ENCODE data around the gene TJP2. TPM values are rescaled to one million over a fixed set of nuclear protein-coding genes. Genes with fewer than 3 reads are reported as not detected.

The TJP2 gene
- total and polyA plus RNA-seq, 10 of the 15 experiments (the other 5 are each of a cell fraction or from before 2014, with no cell fraction given): 6.4 to 59.9 (median 29.7) TPM

DNA sequence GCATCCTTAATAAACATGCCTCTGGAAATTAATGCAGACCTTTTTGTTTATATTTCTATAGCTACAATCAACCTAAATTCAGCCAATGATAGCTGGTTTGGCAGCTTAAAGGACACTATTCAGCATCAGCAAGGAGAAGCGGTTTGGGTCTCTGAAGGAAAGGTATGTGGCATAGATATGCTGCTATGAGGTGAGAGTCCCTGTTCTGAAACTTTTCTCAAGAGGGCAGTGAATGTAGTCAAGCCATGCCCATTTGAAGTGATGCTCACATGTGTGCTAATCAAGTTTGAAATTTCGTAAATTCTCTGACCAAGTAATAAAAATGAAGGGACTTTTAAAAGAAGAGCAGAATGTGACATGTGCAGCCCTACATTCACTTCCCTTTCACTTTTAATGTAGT is 72.6 kb downstream of the TJP2 start:
- Histone ChIP-seq H3K9ac (ENCODE audit: control insufficient read depth, insufficient read depth, low read length) (no peak overlapping the region), H3K9me3 (replicated peaks; ENCODE audit: control insufficient read depth, insufficient read depth, low read length) (no peaks in the 10 kb centered on the region), H3K4me1 (ENCODE audit: control insufficient read depth, insufficient read depth, low read length) (no peaks in the 10 kb centered on the region), H3K36me3 (ENCODE audit: control insufficient read depth in 2 of 2, insufficient read depth in 2 of 2, low read length in 1 of 2) (peaks cover 9 to 11% of the 10 kb centered on the region in 2 experiments), H2AFZ (ENCODE audit: control insufficient read depth, low read depth, low read length) (no peak overlapping the region), H3K27me3 (replicated peaks in 1 of 2; ENCODE audit: control insufficient read depth in 2 of 2, insufficient read depth in 2 of 2, low read length in 1 of 2) (no peaks in the 10 kb centered on the region), H3K4me3 (no peak overlapping the region), H3K27ac (ENCODE audit: control insufficient read depth, insufficient read depth) (no peak overlapping the region), H3K79me2 (ENCODE audit: control insufficient read depth, insufficient read depth, low read length) (no peaks in the 10 kb centered on the region), H3K4me2 (ENCODE audit: control insufficient read depth, insufficient read depth) (no peak overlapping the region), H4K20me1 (ENCODE audit: control insufficient read depth, insufficient read depth) (no peaks in the 10 kb centered on the region)
- CTCF ChIA-PET: interaction anchor here (0.8 kb wide), 1 partner anchor 53 kb away, joined by 4 read pairs; no protein-coding TSS in a partner anchor
- RAD21 ChIA-PET (ENCODE audit: unreplicated experiment): interaction anchor here (1.2 kb wide), 2 partner anchors 71 to 193 kb away, joined by 3 read pairs; no protein-coding TSS in a partner anchor
- BruUV-seq (replicated peaks): no TSS peak
- ATAC-seq (no peak), DNase-seq (ENCODE audit: low read depth, low spot score) (no peak), FAIRE-seq (no peak)
- SMC1A ChIA-PET (ENCODE audit: uncharacterized antibody, unreplicated experiment): no interaction called here
- 96% methylated on average over 2 of the region's 2 CpGs for WGBS (ENCODE audit: insufficient coverage, insufficient replicate concordance, low lambda C conversion rate, missing lambda C conversion rate)
- POLR2A ChIA-PET: no interaction called here
- in situ Hi-C loops (cut with MboI): no loop called here
- intact Hi-C loops (cut with micrococcal nuclease; ENCODE audit: unreplicated experiment): no loop called here
- TF ChIP-seq SMAD5 (IDR thresholded peaks at IDR 0.05; ENCODE audit: low read depth) (no peak), GATAD2B (conservative IDR thresholded peaks at IDR 0.05; ENCODE audit: low read depth) (no peak), CEBPZ (IDR thresholded peaks at IDR 0.05; ENCODE audit: low read depth, low read length) (no peak), SIN3A (IDR thresholded peaks at IDR 0.05; ENCODE audit: low read depth, low read length) (no peak), POLR2AphosphoS5 (IDR thresholded peaks at IDR 0.05; ENCODE audit: low read length) (no peak), YBX1 (IDR thresholded peaks at IDR 0.05) (no peak), FOS (IDR thresholded peaks at IDR 0.05; ENCODE audit: borderline replicate concordance, extremely low read depth, insufficient read length) (no peak), PRDM15 (CRISPR knock-in tag; IDR thresholded peaks at IDR 0.05) (no peak)
- TF ChIP-seq, protein P1, sequence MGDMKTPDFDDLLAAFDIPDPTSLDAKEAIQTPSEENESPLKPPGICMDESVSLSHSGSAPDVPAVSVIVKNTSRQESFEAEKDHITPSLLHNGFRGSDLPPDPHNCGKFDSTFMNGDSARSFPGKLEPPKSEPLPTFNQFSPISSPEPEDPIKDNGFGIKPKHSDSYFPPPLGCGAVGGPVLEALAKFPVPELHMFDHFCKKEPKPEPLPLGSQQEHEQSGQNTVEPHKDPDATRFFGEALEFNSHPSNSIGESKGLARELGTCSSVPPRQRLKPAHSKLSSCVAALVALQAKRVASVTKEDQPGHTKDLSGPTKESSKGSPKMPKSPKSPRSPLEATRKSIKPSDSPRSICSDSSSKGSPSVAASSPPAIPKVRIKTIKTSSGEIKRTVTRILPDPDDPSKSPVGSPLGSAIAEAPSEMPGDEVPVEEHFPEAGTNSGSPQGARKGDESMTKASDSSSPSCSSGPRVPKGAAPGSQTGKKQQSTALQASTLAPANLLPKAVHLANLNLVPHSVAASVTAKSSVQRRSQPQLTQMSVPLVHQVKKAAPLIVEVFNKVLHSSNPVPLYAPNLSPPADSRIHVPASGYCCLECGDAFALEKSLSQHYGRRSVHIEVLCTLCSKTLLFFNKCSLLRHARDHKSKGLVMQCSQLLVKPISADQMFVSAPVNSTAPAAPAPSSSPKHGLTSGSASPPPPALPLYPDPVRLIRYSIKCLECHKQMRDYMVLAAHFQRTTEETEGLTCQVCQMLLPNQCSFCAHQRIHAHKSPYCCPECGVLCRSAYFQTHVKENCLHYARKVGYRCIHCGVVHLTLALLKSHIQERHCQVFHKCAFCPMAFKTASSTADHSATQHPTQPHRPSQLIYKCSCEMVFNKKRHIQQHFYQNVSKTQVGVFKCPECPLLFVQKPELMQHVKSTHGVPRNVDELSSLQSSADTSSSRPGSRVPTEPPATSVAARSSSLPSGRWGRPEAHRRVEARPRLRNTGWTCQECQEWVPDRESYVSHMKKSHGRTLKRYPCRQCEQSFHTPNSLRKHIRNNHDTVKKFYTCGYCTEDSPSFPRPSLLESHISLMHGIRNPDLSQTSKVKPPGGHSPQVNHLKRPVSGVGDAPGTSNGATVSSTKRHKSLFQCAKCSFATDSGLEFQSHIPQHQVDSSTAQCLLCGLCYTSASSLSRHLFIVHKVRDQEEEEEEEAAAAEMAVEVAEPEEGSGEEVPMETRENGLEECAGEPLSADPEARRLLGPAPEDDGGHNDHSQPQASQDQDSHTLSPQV (IDR thresholded peaks at IDR 0.05): no peak

Measured in GM12878 (cell line).